Upper lobe of right lung (tissue), 1 donor: ENCODE measurements around the gene DHX35. TPM values are rescaled to one million over a fixed set of nuclear protein-coding genes. Genes with fewer than 3 reads are reported as not detected.

ENCODE experiments used
- ATAC-seq: fragments of 200-7000 bp; cut with Tn5 transposase; one replicate; pipeline ENCODE4 v1.9.1; 2020; ENCODE audit warnings: mild to moderate bottlenecking, moderate library complexity
- DNase-seq: peaks from one replicate; pipeline ENCODE4 v3.0.0-alpha.2; 2020
- H3K27ac ChIP-seq: fragments of 200-600 bp; one replicate; pipeline ENCODE4 v1.8.0; 2022
- H3K27me3 ChIP-seq: fragments of 200-600 bp; one replicate; pipeline ENCODE4 v1.8.0; 2022; ENCODE audit warnings: mild to moderate bottlenecking
- H3K36me3 ChIP-seq: fragments of 200-600 bp; one replicate; pipeline ENCODE4 v1.8.0; 2022
- H3K4me1 ChIP-seq: fragments of 200-600 bp; one replicate; pipeline ENCODE4 v1.8.0; 2022
- H3K4me3 ChIP-seq: fragments of 200-600 bp; one replicate; pipeline ENCODE4 v1.8.0; 2022; ENCODE audit warnings: mild to moderate bottlenecking
- H3K9me3 ChIP-seq: fragments of 200-600 bp; one replicate; pipeline ENCODE4 v1.8.0; 2022
- CTCF ChIP-seq: fragments of 200-600 bp; IDR thresholded peaks from one replicate; pipeline ENCODE4 v1.8.0; 2022; ENCODE audit warnings: antibody characterized with exemption
- intact Hi-C: fragments of 100-400 bp; cut with DNase I; formaldehyde crosslinking; loops from one replicate; pipeline ENCODE4 v1.11.0; 2022
- total RNA-seq: library from RNA; stranded (reverse); fragmentation: NEBNext Ultra II Directional; extraction: Animal tissue kit (Norgen Biotek cat#: 25700); gene quantifications from one replicate; pipeline ENCODE4 v1.2.1, GENCODE V29; 2021
- donor health status: DM: no; HTN: yes; CAD: no; lungs with severe emphysema.

The DHX35 gene
- total RNA-seq, 1 donor from 2014 or later = 11.1 TPM

GRCh38 chr20:38985060-38985459, 22.9 kb downstream of the DHX35 start:
- H3K36me3 ChIP-seq = peaks cover 24% of the 10 kb centered on the region
- H3K9me3 ChIP-seq = no peaks in the 10 kb centered on the region
- no peaks in the 10 kb centered on the region for H3K27me3 ChIP-seq
- H3K4me3 ChIP-seq = no peak overlapping the region
- DNase-seq = no peak
- peak overlapping the region; percentile 45 for H3K27ac ChIP-seq
- no peak for ATAC-seq
- no peak for TF ChIP-seq CTCF
- intact Hi-C loops = no loop called here
- H3K4me1 ChIP-seq = peaks cover 16% of the 10 kb centered on the region

GRCh38 chr20:38985603-38986170, 23.5 kb downstream of the DHX35 start:
- DNase-seq (no peak), ATAC-seq (peak; percentile 65)
- H3K27ac ChIP-seq = peak overlapping the region; percentile 45
- peaks cover 16% of the 10 kb centered on the region for H3K4me1 ChIP-seq
- peaks cover 24% of the 10 kb centered on the region for H3K36me3 ChIP-seq
- no peak overlapping the region for H3K4me3 ChIP-seq
- no peaks in the 10 kb centered on the region for H3K27me3 ChIP-seq
- no peaks in the 10 kb centered on the region for H3K9me3 ChIP-seq
- intact Hi-C loops = no loop called here
- TF ChIP-seq CTCF = no peak

- intact Hi-C loops = no loop called here
- ATAC-seq (no peak), DNase-seq (no peak)
- Histone ChIP-seq H3K4me1 (peaks cover 16% of the 10 kb centered on the region), H3K27ac (no peak overlapping the region), H3K36me3 (peaks cover 24% of the 10 kb centered on the region), H3K9me3 (no peaks in the 10 kb centered on the region), H3K27me3 (no peaks in the 10 kb centered on the region), H3K4me3 (no peak overlapping the region)
- peak; percentile 13 for TF ChIP-seq CTCF
Measured at GRCh38 chr20:38986663-38987062, 24.5 kb downstream of the DHX35 start.

GRCh38 chr20:38987777-38988176, 25.6 kb downstream of the DHX35 start:
- Histone ChIP-seq H3K27ac (no peak overlapping the region), H3K4me3 (no peak overlapping the region), H3K27me3 (no peaks in the 10 kb centered on the region), H3K9me3 (no peaks in the 10 kb centered on the region), H3K4me1 (peaks cover 16% of the 10 kb centered on the region), H3K36me3 (peaks cover 24% of the 10 kb centered on the region)
- intact Hi-C loops = no loop called here
- TF ChIP-seq CTCF = no peak
- ATAC-seq = no peak
- no peak for DNase-seq

GRCh38 chr20:38990728-38991127, 28.6 kb downstream of the DHX35 start:
- no peaks in the 10 kb centered on the region for H3K27me3 ChIP-seq
- peaks cover 16% of the 10 kb centered on the region for H3K4me1 ChIP-seq
- no peak overlapping the region for H3K27ac ChIP-seq
- ATAC-seq = no peak
- TF ChIP-seq CTCF = no peak
- H3K4me3 ChIP-seq = no peak overlapping the region
- intact Hi-C loops = no loop called here
- no peaks in the 10 kb centered on the region for H3K9me3 ChIP-seq
- DNase-seq = no peak
- H3K36me3 ChIP-seq = peaks cover 27% of the 10 kb centered on the region
